HCT116 (cell line): Measurements from ENCODE around the gene NYAP1. TPM values are rescaled to one million over a fixed set of nuclear protein-coding genes. Genes with fewer than 3 reads are reported as not detected.

Experiments used
- ATAC-seq: fragments of 200-7000 bp; cut with Tn5 transposase; 2 replicates; pipeline ENCODE4 v1.9.1; 2020; ENCODE audit warnings: mild to moderate bottlenecking, moderate library complexity
- BruUV-seq: library from RNA; stranded (reverse); fragments of 400-500 nt; replicated peaks from 2 replicates; lab custom pipeline; 2021; lab: Mats Ljungman, UMichigan
- CTCF ChIA-PET: fragments of 300-600 bp; sonication (Branson Sonifier 250); formaldehyde crosslinking; loops from one replicate; lab custom pipeline; 2021; ENCODE audit warnings: antibody characterized with exemption; lab: Charles Lee
- POLR2A ChIA-PET: fragments of 300-600, 350-600 bp; sonication (Branson Sonifier 250); formaldehyde crosslinking; loops from one replicate; lab custom pipeline; 2021; ENCODE audit warnings: antibody characterized with exemption; lab: Charles Lee
- RAD21 ChIA-PET, 2 experiments: fragments of 300-600 bp; sonication (Branson Sonifier 250); formaldehyde crosslinking; loops; one replicate each; lab custom pipeline; 2023; ENCODE audit warnings: low total read pairs in 2 of 2; ENCODE audit not compliant: uncharacterized antibody in 2 of 2, unreplicated experiment in 2 of 2, low non-redundant PET in 1 of 2; lab: Charles Lee
- DNase-seq: peaks from one replicate; pipeline ENCODE4 v3.0.0-alpha.2; 2010; ENCODE audit warnings: low read depth, low spot score
- H2AFZ ChIP-seq: fragments of 200-600 bp; shearing (Covaris generic), sonication (generic); 2 replicates; pipeline ENCODE4 v1.6.1; 2017; ENCODE audit warnings: low read depth, mixed run types, mixed read lengths, antibody characterized with exemption, low read length; ENCODE audit not compliant: poor library complexity, severe bottlenecking
- H3K27ac ChIP-seq: 2 replicates; pipeline ENCODE4 v1.5.1; 2012; ENCODE audit warnings: low read depth, low read length
- H3K27me3 ChIP-seq: fragments of 200-600 bp; sonication (generic); 2 replicates; pipeline ENCODE4 v1.6.1; 2016; ENCODE audit warnings: mixed run types, low read length, mixed read lengths; ENCODE audit not compliant: insufficient read depth
- H3K36me3 ChIP-seq, 2 experiments: fragments of 200-500 bp in 1 of 2; fragments of 200-600 bp in 1 of 2; sonication (Bioruptor generic) in 1 of 2; sonication (generic) in 1 of 2; 2 replicates each; pipeline versions ENCODE4 v1.5.1 to v1.6.1; 2014 to 2016; ENCODE audit warnings: low read length in 2 of 2, inconsistent platforms in 1 of 2, mixed read lengths in 1 of 2, mixed run types in 1 of 2; ENCODE audit not compliant: insufficient read depth in 2 of 2, control insufficient read depth in 1 of 2
- H3K4me1 ChIP-seq, 2 experiments: fragments of 200-600 bp in 1 of 2; sonication (generic) in 1 of 2; 2 replicates each; pipeline versions ENCODE4 v1.5.1 to v1.6.1; 2012 to 2017; ENCODE audit warnings: low read length in 2 of 2, inconsistent platforms in 1 of 2, mild to moderate bottlenecking in 1 of 2, mixed read lengths in 1 of 2, mixed run types in 1 of 2, moderate library complexity in 1 of 2; ENCODE audit not compliant: insufficient read depth in 2 of 2, control insufficient read depth in 1 of 2
- H3K4me2 ChIP-seq: fragments of 200-600 bp; sonication (generic); 2 replicates; pipeline ENCODE4 v1.6.1; 2017; ENCODE audit warnings: mixed run types, low read length, mixed read lengths
- H3K4me3 ChIP-seq, 2 experiments: fragments of 200-600 bp in 1 of 2; sonication (generic) in 1 of 2; replicated peaks in 1 of 2; 2 replicates each; pipeline ENCODE4 v1.5.1; 2011 to 2016; ENCODE audit warnings: low read length in 2 of 2, control low read depth in 1 of 2, low read depth in 1 of 2, mild to moderate bottlenecking in 1 of 2, mixed read lengths in 1 of 2, mixed run types in 1 of 2
- H3K79me2 ChIP-seq: fragments of 200-600 bp; sonication (generic); 2 replicates; pipeline ENCODE4 v1.6.1; 2017; ENCODE audit warnings: mild to moderate bottlenecking, mixed run types, low read length, moderate library complexity, mixed read lengths; ENCODE audit not compliant: insufficient read depth
- H3K9ac ChIP-seq: fragments of 200-600 bp; sonication (generic); 2 replicates; pipeline ENCODE4 v1.6.1; 2016; ENCODE audit warnings: low read length, mixed read lengths
- H3K9me2 ChIP-seq: fragments of 200-600 bp; sonication (generic), shearing (Covaris generic); 2 replicates; pipeline ENCODE4 v1.6.1; 2017; ENCODE audit warnings: mixed run types, mild to moderate bottlenecking, moderate library complexity; ENCODE audit not compliant: insufficient read depth
- H3K9me3 ChIP-seq, 2 experiments: fragments of 200-500 bp in 1 of 2; fragments of 200-600 bp in 1 of 2; sonication (Bioruptor generic) in 1 of 2; sonication (generic) in 1 of 2; 2 replicates each; pipeline ENCODE4 v1.6.1; 2014 to 2017; ENCODE audit warnings: low read length in 2 of 2, mixed read lengths in 2 of 2, inconsistent platforms in 1 of 2, low read depth in 1 of 2, mild to moderate bottlenecking in 1 of 2, mixed run types in 1 of 2, moderate library complexity in 1 of 2; ENCODE audit not compliant: control insufficient read depth in 1 of 2, insufficient read depth in 1 of 2
- H4K20me1 ChIP-seq: fragments of 200-600 bp; sonication (generic), shearing (Covaris generic); 2 replicates; pipeline ENCODE4 v1.6.1; 2017; ENCODE audit warnings: mixed run types, mild to moderate bottlenecking, moderate library complexity; ENCODE audit not compliant: insufficient read depth
- ATF3 ChIP-seq: IDR thresholded peaks from 2 replicates; pipeline ENCODE4 v1.6.1; 2012
- CEBPB ChIP-seq: IDR thresholded peaks from 2 replicates; pipeline ENCODE4 v1.6.1; 2012; ENCODE audit warnings: low read depth
- CTCF ChIP-seq, 3 experiments: fragments of 200-600 bp in 1 of 3; sonication (generic) in 1 of 3; IDR thresholded peaks in 2 of 3; conservative IDR thresholded peaks in 1 of 3; 2 replicates each; pipeline ENCODE4 v1.5.1; 2012 to 2017; ENCODE audit warnings: low read depth in 2 of 3, low read length in 2 of 3, antibody characterized with exemption in 1 of 3, borderline replicate concordance in 1 of 3, control low read depth in 1 of 3, mild to moderate bottlenecking in 1 of 3, mixed read lengths in 1 of 3, mixed run types in 1 of 3, moderate library complexity in 1 of 3; ENCODE audit not compliant: insufficient read depth in 1 of 3
- EGR1 ChIP-seq: IDR thresholded peaks from 2 replicates; pipeline ENCODE4 v1.6.1; 2012; ENCODE audit warnings: low read depth
- ELF1 ChIP-seq: IDR thresholded peaks from 2 replicates; pipeline ENCODE4 v1.6.1; 2012; ENCODE audit warnings: low read depth, borderline replicate concordance
- EZH2phosphoT487 ChIP-seq: fragments of 200-600 bp; IDR thresholded peaks from 2 replicates; pipeline ENCODE4 v1.6.1; 2018; ENCODE audit warnings: antibody characterized with exemption, borderline replicate concordance
- JUND ChIP-seq: IDR thresholded peaks from 2 replicates; pipeline ENCODE4 v1.6.1; 2012
- MAX ChIP-seq: IDR thresholded peaks from 2 replicates; pipeline ENCODE4 v1.6.1; 2012
- POLR2AphosphoS5 ChIP-seq: IDR thresholded peaks from 2 replicates; pipeline ENCODE4 v1.6.1; 2011; ENCODE audit warnings: mild to moderate bottlenecking, low read depth, low read length, moderate library complexity
- RAD21 ChIP-seq: IDR thresholded peaks from 2 replicates; pipeline ENCODE4 v1.6.1; 2012; ENCODE audit warnings: low read depth, mild to moderate bottlenecking
- REST ChIP-seq: IDR thresholded peaks from 2 replicates; pipeline ENCODE4 v1.6.1; 2012; ENCODE audit warnings: low read depth
- SIN3A ChIP-seq: IDR thresholded peaks from 2 replicates; pipeline ENCODE4 v1.6.1; 2012; ENCODE audit warnings: low read depth
- SP1 ChIP-seq: IDR thresholded peaks from 2 replicates; pipeline ENCODE4 v1.6.1; 2012; ENCODE audit warnings: low read depth
- SRF ChIP-seq: IDR thresholded peaks from 2 replicates; pipeline ENCODE4 v1.6.1; 2012; ENCODE audit warnings: low read depth
- TCF7L2 ChIP-seq: IDR thresholded peaks from 2 replicates; pipeline ENCODE4 v1.7.0; 2011; ENCODE audit warnings: borderline replicate concordance, inconsistent platforms; ENCODE audit not compliant: insufficient read depth, insufficient read length; ENCODE audit errors: extremely low read depth
- YY1 ChIP-seq: IDR thresholded peaks from 2 replicates; pipeline ENCODE4 v1.6.1; 2011; ENCODE audit warnings: low read length, low read depth, moderate library complexity, mild to moderate bottlenecking; ENCODE audit not compliant: insufficient replicate concordance; ENCODE audit errors: extremely low read depth
- ZBTB33 ChIP-seq: IDR thresholded peaks from 2 replicates; pipeline ENCODE4 v1.6.1; 2011; ENCODE audit warnings: mild to moderate bottlenecking, low read length, moderate library complexity; ENCODE audit not compliant: insufficient replicate concordance; ENCODE audit errors: extremely low read depth
- ZFX ChIP-seq: fragments of 450-650 bp; IDR thresholded peaks from 2 replicates; pipeline ENCODE4 v1.6.1; 2017
- ZNF274 ChIP-seq: fragments of 200-500 bp; sonication (Bioruptor generic); IDR thresholded peaks from 2 replicates; pipeline ENCODE4 v1.6.1; 2014; ENCODE audit warnings: mild to moderate bottlenecking, low read depth, low read length, inconsistent platforms
- intact Hi-C: fragments of 100-400 bp; cut with micrococcal nuclease; formaldehyde crosslinking; loops from 2 replicates; pipeline ENCODE4 v1.10.0; 2022
- total RNA-seq: library from RNA; stranded (reverse); gene quantifications from one replicate; pipeline ENCODE4 v1.2.1, GENCODE V29; 2021; ENCODE audit not compliant: unreplicated experiment

Gene NYAP1
- total RNA-seq, 1 experiment from 2014 or later = 6.7 TPM

GRCh38 chr7:100544386-100544785 is 60.7 kb downstream of the NYAP1 start:
- DNase-seq = no peak
- H3K9me3 ChIP-seq = no peaks in the 10 kb centered on the region
- POLR2A ChIA-PET = interaction anchor here (1.7 kb wide), 1 partner anchor 42 kb away, joined by 10 read pairs; the partner anchor contains the start of genes FBXO24 and LRCH4
- H3K9ac ChIP-seq = peak overlapping the region; percentile 61
- no peaks in the 10 kb centered on the region for H3K36me3 ChIP-seq
- H3K27me3 ChIP-seq = no peaks in the 10 kb centered on the region
- CTCF ChIA-PET = interaction anchor here (1.1 kb wide), 1 partner anchor 16 kb away, joined by 3 read pairs; no protein-coding TSS in a partner anchor
- no peak for ATAC-seq
- peaks cover 20% of the 10 kb centered on the region; the same call in 1 of the 2 replicates for H3K79me2 ChIP-seq
- H3K4me3 ChIP-seq = no peak overlapping the region
- RAD21 ChIA-PET = no interaction called here
- TF ChIP-seq TCF7L2 = no peak
- no peak for TF ChIP-seq ZNF274
- no peak for TF ChIP-seq POLR2AphosphoS5
- TF ChIP-seq SRF = no peak
- no peak for TF ChIP-seq REST
- no peak for TF ChIP-seq CTCF (IDR thresholded peaks at IDR 0.05 in 2 of 3, conservative IDR thresholded peaks at IDR 0.05 in 1 of 3; ENCODE audit: borderline replicate concordance in 1 of 3, insufficient read depth in 1 of 3, low read depth in 2 of 3, low read length in 2 of 3)
- TF ChIP-seq RAD21 = no peak
- no peak for TF ChIP-seq CEBPB
- no peak for TF ChIP-seq ZBTB33
- no peak for TF ChIP-seq EGR1
- no peak for TF ChIP-seq ELF1
- TF ChIP-seq SP1 = no peak
- TF ChIP-seq YY1 = no peak
- TF ChIP-seq SIN3A = no peak
- no peak for TF ChIP-seq MAX
- no peak for TF ChIP-seq EZH2phosphoT487
- no peak for TF ChIP-seq ZFX
- TF ChIP-seq JUND = no peak
- TF ChIP-seq ATF3 = no peak
- TF ChIP-seq, all 23 proteins: peak for 0
- H2AFZ ChIP-seq = no peak overlapping the region
- H4K20me1 ChIP-seq = no peaks in the 10 kb centered on the region
- H3K9me2 ChIP-seq = no peaks in the 10 kb centered on the region
- peak overlapping the region; percentile 79 for H3K4me2 ChIP-seq
- H3K4me1 ChIP-seq = peaks cover 57 to 64% of the 10 kb centered on the region in 2 experiments
- peak overlapping the region; percentile 95 for H3K27ac ChIP-seq
- BruUV-seq = no TSS peak
- intact Hi-C loops = loop anchor here (2.0 kb wide), 1 partner anchor 42 kb away; no protein-coding TSS in a partner anchor
